Heart left ventricle (tissue), 16 donors: ENCODE measurements around the gene GAL3ST2. TPM values are rescaled to one million over a fixed set of nuclear protein-coding genes. Genes with fewer than 3 reads are reported as not detected.

Source experiments
- ATAC-seq, 4 donors: fragments of 200-7000 bp; cut with Tn5 transposase; one replicate each; pipeline ENCODE4 v1.9.1; 2020 to 2022; ENCODE audit warnings: moderate library complexity in 4 of 4, mild to moderate bottlenecking in 3 of 4, moderate number of reproducible peaks in 1 of 4
- DNase-seq, 5 donors: peaks; one replicate each; pipeline ENCODE4 v3.0.0-alpha.2; 2020
- H3K27ac ChIP-seq, 12 donors: fragments of 200-600 bp; sonication (generic) in 4 of 12; one replicate each; pipeline versions ENCODE4 v1.5.0 to v1.8.0; 2016 to 2022; ENCODE audit warnings: mild to moderate bottlenecking in 2 of 12
- H3K27me3 ChIP-seq, 9 donors: fragments of 200-600 bp; sonication (generic) in 2 of 9; one replicate each; pipeline versions ENCODE4 v1.5.1 to v1.8.0; 2016 to 2022; ENCODE audit warnings: mild to moderate bottlenecking in 3 of 9
- H3K36me3 ChIP-seq, 9 donors: fragments of 200-600 bp; sonication (generic) in 2 of 9; one replicate each; pipeline versions ENCODE4 v1.5.0 to v1.8.0; 2018 to 2022; ENCODE audit warnings: mild to moderate bottlenecking in 2 of 9
- H3K4me1 ChIP-seq, 12 donors: fragments of 200-600 bp; sonication (generic) in 4 of 12; one replicate each; pipeline versions ENCODE4 v1.5.0 to v1.8.0; 2016 to 2022; ENCODE audit warnings: mild to moderate bottlenecking in 3 of 12
- H3K4me3 ChIP-seq, 12 donors: fragments of 200-600 bp; sonication (generic) in 4 of 12; one replicate each; pipeline versions ENCODE4 v1.5.0 to v1.8.0; 2017 to 2022; ENCODE audit warnings: mild to moderate bottlenecking in 9 of 12, moderate library complexity in 4 of 12
- H3K9me3 ChIP-seq, 12 donors: fragments of 200-600 bp; sonication (generic) in 4 of 12; one replicate each; pipeline versions ENCODE4 v1.5.0 to v1.8.0; 2016 to 2022; ENCODE audit warnings: mild to moderate bottlenecking in 1 of 12
- CTCF ChIP-seq, 12 donors: fragments of 200-600 bp; sonication (generic) in 4 of 12; IDR thresholded peaks; one replicate each; pipeline versions ENCODE4 v1.5.0 to v1.8.0; 2018 to 2022; ENCODE audit warnings: antibody characterized with exemption in 12 of 12, mild to moderate bottlenecking in 5 of 12
- POLR2A ChIP-seq, 2 donors: fragments of 450-650 bp; IDR thresholded peaks; one replicate each; pipeline ENCODE4 v1.6.1; 2017; ENCODE audit warnings: antibody characterized with exemption in 2 of 2, mild to moderate bottlenecking in 2 of 2, moderate library complexity in 2 of 2
- WGBS, 4 donors: extraction: QIAGEN DNeasy Blood & Tissue Kit in 2 of 4; methylation state at CpG; one replicate each; pipeline versions ENCODE4 v1.1.5 to v1.1.7; 2013 to 2018; 5-methylcytosine and 5-hydroxymethylcytosine counted together
- intact Hi-C, 10 donors: fragments of 100-400 bp; cut with DNase I; formaldehyde crosslinking; loops; one replicate each; pipeline versions ENCODE4 v1.11.1 to v1.14.2; 2022
- polyA plus RNA-seq, 2 donors: library from polyadenylated mRNA; stranded (reverse); fragments of 200-250 nt; gene quantifications; one replicate each; pipeline ENCODE4 v1.2.3, GENCODE V29; 2013
- total RNA-seq, 9 donors: library from RNA; depleted of rRNA in 2 of 9; stranded (reverse); fragments of >200 nt in 2 of 9; fragmentation: NEBNext Ultra II Directional in 3 of 9; extraction: Animal tissue kit (Norgen Biotek cat#: 25700) in 3 of 9; gene quantifications; one replicate each; pipeline versions ENCODE4 v1.1.0 to v1.2.4, GENCODE V29; 2016 to 2023
- donor health status: ischemic (EF 13 %, LVEDD 7.1; RV severe dilation, severe dysfunction).
- donor health status: healthy with polysubstance abuse.
- donor health status: DM: no; HTN: yes; CAD: no.
- donor health status: DM: no; HTN: no; CAD: no.
- donor health status: ischemic (EF 25% LVEDD 6.9; RV normal size, moderate dysfunction).
- donor health status: ischemic (EF 25% LVEDD 5.7; RV mildly dilated, moderate dysfunction).
- donor health status: healthy.
- donor health status: DM: yes; HTN: yes; CAD: no.
- donor health status: ischemic (EF 35%, LVEDD 5.7; RV mildly dilated, moderate dysfunction).
- donor health status: nonischemic (EF 11% LVEDD 7.7; RV severe dilation, severe dysfunction).
- donor health status: DM: yes; HTN: yes; CAD: no.
- donor health status: PGD.
- donor health status: ischemic (EF 29% LVEDD 5.4; RV normal size, mild dysfunction).
- donor health status: nonischemic (EF 23%, LVEDD 6.1; RV moderate dilation, normal function).

Gene GAL3ST2
- total and polyA plus RNA-seq, 11 donors, result 0.21 to 1.7 TPM; not detected in 9

DNA sequence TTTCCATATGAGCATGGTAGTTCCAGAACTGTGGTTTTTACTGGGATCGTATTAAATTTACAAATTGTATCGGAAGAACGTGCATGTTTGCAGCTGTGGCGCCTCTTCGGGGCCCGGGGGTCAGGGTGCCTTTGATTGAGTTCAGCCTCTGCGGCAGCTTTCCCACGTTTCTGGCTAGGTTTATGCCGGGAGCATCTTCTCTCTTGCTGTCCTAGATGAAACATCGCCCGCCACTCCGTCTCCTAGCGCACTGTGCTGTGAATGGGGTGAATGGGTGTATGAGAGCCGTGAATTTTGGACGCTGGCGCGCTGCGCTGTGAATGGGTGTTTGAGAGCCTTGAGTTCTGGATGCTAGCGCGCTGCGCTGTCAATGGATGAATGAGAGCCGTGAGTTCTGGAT, 69.8 kb downstream of the GAL3ST2 start:
- Histone ChIP-seq H3K4me3 (no peak overlapping the region), H3K4me1 (peaks cover 0 to 35% (median 15%) of the 10 kb centered on the region in 12 donors), H3K27ac (no peak overlapping the region), H3K27me3 (no peaks in the 10 kb centered on the region), H3K9me3 (no peaks in the 10 kb centered on the region), H3K36me3 (no peaks in the 10 kb centered on the region)
- DNase-seq, result peak in 2 of 5 donors; percentile 18 to 40
- 89 to 93% (median 93%) methylated on average over 22 of the region's 22 CpGs for WGBS, 4 donors
- intact Hi-C loops, result no loop called here
- ATAC-seq, result no peak
- TF ChIP-seq CTCF (IDR thresholded peaks at IDR 0.05) (no peak), POLR2A (IDR thresholded peaks at IDR 0.05) (no peak)

DNA sequence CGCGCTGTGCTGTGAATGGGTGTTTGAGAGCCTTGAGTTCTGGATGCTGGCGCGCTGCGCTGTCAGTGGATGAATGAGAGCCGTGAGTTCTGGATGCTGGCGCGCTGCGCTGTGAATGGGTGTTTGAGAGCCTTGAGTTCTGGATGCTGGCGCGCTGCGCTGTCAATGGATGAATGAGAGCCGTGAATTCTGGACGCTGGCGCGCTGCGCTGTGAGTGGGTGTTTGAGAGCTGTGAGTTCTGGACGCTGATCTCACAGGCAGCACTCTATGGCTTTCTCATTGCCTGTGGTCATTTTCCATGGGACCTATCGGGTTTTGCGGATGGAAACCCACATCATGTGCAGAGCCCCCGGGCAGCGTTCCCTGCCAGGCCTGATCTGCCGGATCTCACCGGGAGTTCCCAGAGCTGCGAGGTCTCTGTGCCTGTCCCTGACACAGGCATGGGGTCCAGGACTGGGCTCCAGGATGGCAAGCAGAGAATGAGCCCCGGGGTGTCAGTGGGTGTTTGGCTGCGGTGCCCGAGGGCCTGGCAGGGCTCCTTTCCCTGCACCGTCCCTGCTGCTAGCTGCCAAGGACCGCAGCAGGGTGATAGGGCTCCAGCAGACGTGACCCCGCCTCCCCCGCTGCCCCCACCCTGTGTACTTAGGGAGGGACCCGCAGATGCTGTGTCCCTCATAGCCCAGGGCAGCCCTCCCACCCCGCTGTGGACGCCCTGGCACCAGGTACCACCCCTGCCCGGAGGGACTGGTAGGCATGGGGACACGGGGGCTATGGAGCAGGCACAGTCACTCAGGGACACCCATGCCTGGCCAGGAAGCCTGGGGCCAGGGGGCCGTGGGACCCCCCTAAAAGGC, 72.4 kb downstream of the GAL3ST2 start:
- WGBS, 4 donors, result 83 to 91% (median 87%) methylated on average over 21 to 39 of the region's 39 CpGs
- no peak for TF ChIP-seq POLR2A (IDR thresholded peaks at IDR 0.05)
- TF ChIP-seq CTCF (IDR thresholded peaks at IDR 0.05), result no peak
- no peak overlapping the region for H3K4me3 ChIP-seq
- no peak overlapping the region for H3K27ac ChIP-seq
- no peaks in the 10 kb centered on the region for H3K36me3 ChIP-seq
- intact Hi-C loops, result no loop called here
- ATAC-seq, result peak in 3 of 4 donors; percentile 9 to 18 (median 10)
- H3K9me3 ChIP-seq, result no peaks in the 10 kb centered on the region
- peak in 2 of 5 donors; percentile 21 to 46 for DNase-seq
- H3K4me1 ChIP-seq, result peaks cover 0 to 21% (median 13%) of the 10 kb centered on the region in 12 donors
- no peaks in the 10 kb centered on the region for H3K27me3 ChIP-seq

DNA sequence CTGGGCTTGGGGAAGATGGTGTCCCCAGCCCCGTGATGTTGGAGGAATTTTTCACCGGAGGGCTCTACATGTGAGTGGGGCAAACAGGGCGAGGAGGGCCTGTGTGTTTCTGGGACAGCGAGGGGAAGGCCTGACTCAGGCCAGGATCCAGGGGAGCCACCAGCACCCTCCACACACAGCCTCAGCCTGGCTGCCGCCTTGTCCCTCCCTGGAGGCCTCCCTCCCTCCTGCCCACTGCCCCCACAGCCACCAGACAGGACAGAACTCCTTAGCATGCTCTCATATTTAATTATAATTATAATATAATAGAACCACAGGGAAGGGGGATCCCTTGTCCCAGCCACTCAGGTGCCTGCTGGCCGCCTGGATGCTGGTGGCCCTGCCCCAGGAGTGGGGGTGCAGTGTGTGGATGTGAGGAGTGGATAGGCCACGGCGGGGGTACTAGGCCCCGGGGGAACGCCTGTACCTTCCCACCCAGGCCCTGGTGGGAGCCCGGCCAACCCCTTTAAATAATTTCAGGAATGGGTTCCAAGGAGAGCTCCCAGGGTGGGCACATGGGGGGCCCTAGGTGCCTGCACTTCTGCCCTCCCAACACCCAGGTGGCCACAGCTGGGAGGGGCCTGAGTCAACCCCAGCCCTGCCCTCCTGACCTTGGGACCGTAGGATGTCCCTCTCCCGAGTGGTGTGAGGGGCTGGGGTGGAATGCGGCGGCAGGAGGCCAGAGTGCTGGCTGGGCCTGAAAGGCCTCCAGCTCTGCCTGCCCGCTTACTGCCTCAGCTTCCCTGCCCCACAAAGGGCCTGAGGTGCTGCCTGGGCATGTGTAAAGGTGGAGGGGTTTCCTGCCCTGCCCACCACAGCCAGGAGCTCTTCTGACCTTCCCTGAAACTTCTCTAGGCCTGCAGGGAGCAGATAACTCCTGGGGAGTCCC, 73.3 kb downstream of the GAL3ST2 start:
- H3K36me3 ChIP-seq, result no peaks in the 10 kb centered on the region
- H3K27me3 ChIP-seq, result no peaks in the 10 kb centered on the region
- intact Hi-C loops, result no loop called here
- peaks cover 4 to 22% (median 14%) of the 10 kb centered on the region in 12 donors for H3K4me1 ChIP-seq
- no peak overlapping the region for H3K4me3 ChIP-seq
- 83 to 91% (median 90%) methylated on average over 12 to 16 of the region's 16 CpGs for WGBS, 4 donors
- H3K9me3 ChIP-seq, result no peaks in the 10 kb centered on the region
- no peak overlapping the region for H3K27ac ChIP-seq
- ATAC-seq (no peak), DNase-seq (peak in 2 of 5 donors; percentile 19 to 48)
- TF ChIP-seq POLR2A (IDR thresholded peaks at IDR 0.05), result no peak
- no peak for TF ChIP-seq CTCF (IDR thresholded peaks at IDR 0.05)
